ENCODE data around the gene SPARC.

GRCh38 chr5:151648089-151648488 is 38.6 kb downstream of the SPARC start:
- TF ChIP-seq EZH2phosphoT487 (IDR thresholded peaks at IDR 0.05; ENCODE audit: insufficient read depth, low read depth) (no peak), EZH2 (IDR thresholded peaks at IDR 0.05; ENCODE audit: insufficient read depth, poor library complexity, severe bottlenecking) (no peak)

Data from GM23248 (cell line).